ENCODE measurements around the gene CCDC88A.

- TF ChIP-seq, protein P1, sequence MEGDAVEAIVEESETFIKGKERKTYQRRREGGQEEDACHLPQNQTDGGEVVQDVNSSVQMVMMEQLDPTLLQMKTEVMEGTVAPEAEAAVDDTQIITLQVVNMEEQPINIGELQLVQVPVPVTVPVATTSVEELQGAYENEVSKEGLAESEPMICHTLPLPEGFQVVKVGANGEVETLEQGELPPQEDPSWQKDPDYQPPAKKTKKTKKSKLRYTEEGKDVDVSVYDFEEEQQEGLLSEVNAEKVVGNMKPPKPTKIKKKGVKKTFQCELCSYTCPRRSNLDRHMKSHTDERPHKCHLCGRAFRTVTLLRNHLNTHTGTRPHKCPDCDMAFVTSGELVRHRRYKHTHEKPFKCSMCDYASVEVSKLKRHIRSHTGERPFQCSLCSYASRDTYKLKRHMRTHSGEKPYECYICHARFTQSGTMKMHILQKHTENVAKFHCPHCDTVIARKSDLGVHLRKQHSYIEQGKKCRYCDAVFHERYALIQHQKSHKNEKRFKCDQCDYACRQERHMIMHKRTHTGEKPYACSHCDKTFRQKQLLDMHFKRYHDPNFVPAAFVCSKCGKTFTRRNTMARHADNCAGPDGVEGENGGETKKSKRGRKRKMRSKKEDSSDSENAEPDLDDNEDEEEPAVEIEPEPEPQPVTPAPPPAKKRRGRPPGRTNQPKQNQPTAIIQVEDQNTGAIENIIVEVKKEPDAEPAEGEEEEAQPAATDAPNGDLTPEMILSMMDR (IDR thresholded peaks at IDR 0.05) = no peak
- no peak for TF ChIP-seq EZH2 (IDR thresholded peaks at IDR 0.05; ENCODE audit: borderline replicate concordance, insufficient read depth, low read depth, low read length, poor library complexity, severe bottlenecking)
Observed at GRCh38 chr2:55371376-55371775, 48.3 kb downstream of the CCDC88A start.

Data from B cell (primary cell).